Activated gamma-delta T cell treated with Interleukin-2 at 50 U/mL for 16 hours (primary cell): ENCODE measurements around the gene NDUFAF2.
"Not testable (repeated sequence)": the region's sequence is repeated elsewhere in the genome, so short reads cannot be mapped to it uniquely, and the experiment has no call there.

Experiments
- DNase-seq: peaks from one replicate; pipeline ENCODE4 v3.0.0-alpha.2; 2020

Gene NDUFAF2

DNA sequence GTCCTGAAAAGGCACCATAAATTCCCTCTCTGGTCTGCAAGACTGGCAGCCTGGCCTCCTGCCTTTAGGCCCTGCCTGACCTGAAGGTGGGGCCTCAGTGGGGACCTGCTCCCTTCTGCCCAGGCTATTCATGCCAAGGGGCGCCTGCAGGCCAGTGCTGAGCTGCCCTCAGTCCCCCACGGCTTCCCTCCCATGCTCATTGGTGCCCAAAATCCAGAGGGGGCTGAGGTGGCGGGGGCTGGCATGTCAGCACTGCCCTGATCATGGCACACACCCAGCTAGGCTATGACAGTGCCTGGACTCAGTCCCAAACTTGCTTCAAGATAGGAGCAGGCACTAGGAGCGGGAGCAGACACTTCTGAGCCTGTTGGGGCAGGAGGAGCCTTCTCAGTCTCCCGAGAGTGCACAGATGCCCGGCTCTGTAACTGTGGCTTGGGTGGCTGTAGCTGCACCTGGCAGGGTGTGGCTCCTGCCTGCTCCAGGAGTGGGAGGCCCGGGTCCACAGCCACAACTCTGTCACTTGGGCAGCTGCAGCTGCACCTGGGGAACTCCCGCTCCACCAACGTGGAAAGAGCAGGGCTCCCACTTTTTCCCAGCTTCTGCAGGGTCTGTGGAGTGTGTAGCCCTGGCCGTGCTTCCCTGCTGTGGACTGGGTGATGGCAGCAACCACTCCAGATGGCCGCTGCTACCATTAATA is 49.0 kb downstream of the NDUFAF2 start:
- no peak for DNase-seq

DNA sequence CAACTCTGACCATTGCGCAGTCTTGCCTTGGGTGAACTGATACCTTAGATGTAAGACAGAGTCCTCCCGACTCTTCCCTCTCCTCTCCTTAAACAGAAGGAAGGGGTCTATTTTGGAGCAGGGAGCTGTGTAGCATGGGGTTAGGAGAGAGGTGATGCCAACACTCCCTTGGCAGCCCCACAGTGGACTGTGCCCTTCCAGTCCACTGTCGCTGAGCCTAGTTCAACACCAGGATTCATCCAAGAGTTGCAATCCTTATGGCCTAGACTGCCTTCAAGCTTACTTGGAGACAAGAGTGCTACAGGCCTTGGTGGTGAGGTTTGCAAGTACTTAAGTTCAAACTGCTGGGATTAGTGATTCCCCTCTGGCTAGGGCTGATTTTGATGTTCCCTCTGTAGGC is 51.4 kb downstream of the NDUFAF2 start:
- DNase-seq, result no peak

DNA sequence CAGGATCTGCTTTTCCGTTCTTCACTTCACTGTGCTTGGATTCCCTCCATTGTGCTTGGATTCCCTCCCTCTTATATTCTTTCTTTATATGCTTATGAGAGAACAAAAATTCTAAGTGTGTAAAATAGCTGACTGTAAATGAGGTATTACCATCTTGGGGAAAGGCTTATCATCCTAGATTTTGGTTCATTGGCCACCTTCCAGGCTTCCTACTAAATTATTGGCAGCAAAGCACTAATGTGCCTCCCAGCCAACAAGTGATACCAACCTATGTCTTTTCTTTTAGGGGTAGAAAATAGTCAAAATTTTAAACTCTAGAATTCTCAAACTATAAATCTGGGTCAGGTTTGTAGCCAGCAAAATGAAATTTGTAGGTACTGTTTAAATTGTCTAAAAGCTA is 52.7 kb downstream of the NDUFAF2 start:
- no peak for DNase-seq

DNA sequence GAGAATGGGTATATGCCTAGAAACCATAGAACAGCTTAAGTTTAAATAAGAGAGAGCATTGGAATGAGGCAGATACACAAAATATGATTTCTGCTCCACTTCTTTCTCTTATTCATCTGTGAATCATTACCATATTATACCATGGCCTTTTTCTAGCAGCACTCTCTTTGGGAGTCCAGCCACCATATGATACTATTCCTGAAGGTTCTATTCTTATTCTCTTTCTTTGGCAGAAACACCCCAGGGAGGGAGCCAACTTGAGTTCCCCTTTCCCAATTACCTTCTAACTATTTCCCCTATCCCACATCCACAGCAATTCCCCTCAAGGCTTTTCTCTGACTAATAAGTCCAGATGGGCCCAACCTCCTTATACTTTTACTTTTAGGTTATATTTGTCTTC is 55.9 kb downstream of the NDUFAF2 start:
- no peak for DNase-seq

DNA sequence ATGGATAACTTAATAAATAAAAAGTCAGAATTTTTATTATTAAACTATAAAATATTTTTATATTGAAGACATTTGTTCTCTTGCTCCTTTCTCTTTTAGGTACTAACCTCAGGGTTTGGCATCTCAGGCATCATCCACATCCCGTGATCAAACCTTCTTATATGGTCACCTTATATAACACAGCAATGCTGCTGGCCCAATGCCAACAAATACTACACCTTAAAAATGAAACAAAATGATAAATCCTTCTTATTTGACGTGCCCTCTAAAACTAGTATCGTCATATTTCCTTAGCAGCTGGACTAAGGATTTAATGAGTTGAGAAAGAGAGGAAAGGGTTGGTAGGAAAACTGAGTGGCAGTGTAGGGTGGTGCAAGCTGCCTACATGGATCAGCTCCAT is 56.6 kb downstream of the NDUFAF2 start:
- DNase-seq, result no peak

DNA sequence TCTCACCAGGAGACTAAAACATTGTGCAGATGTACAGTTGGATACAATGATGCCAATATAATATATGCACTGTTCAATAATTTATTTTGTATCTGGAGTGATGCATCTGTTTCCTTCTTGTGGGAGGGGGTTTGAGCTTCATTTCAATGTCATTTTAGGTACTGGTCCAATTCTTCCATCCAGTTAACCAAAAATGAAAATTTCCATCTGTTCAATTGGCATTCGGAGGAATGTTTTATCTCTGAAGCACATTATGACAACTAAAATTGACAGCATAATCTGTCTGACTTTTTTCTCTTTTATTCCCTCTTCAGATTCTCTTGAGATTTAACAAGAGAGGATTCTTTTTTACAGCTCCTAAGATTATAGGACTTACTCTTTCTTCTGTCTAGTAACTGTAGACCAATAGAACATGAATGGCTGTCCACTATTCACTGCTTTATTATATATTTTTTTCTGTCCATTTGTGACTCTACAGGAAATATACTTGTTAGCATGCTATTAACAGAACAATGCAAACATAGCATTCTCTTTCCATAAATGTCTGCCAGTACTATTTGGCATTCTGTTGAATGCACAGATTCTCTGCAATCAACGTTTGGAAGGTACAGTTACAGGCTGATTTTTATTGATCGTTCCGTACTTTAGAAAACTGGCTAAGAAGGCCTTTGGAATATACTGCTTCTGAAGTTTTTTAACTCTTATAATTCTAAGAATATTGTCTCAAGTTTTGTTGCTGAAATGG is 57.8 kb downstream of the NDUFAF2 start:
- no peak for DNase-seq

DNA sequence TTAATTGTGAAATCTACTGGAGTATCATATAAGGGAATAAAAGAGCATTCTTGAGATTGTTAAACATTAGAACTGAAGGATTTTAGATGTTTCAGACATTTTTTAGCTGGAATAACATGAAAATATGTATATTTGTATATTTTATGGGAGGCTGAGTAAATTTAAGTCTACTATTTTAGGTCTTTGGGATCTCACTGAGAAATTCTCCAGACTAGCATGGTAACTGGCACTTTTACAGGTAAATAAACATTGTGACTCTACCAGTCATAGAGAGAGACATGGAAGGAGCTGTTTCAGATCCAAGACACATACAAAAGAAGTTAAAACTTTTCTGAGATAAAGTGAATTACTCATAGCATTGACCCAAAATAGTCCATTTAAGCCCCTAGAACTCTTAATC is 59.4 kb downstream of the NDUFAF2 start:
- no peak for DNase-seq

DNA sequence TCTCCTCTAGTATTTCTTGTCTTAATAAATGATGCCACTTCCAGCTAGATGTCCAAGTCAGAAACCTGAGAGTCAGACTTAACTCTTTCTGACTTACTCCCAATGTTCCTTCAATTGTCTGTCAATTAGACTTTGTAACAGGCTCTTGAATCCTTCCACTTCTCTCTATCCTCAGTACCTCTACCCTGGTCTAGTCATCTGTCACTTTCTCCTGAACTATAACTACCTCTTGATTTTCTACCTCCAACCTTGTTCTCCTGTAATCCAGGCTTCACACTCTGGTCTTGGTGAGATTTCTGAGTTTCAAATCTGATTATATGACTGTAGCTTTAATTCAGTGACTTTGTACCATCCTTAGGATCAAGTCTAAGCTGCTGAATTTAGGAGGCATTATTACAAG is 64.9 kb downstream of the NDUFAF2 start:
- DNase-seq, result no peak

DNA sequence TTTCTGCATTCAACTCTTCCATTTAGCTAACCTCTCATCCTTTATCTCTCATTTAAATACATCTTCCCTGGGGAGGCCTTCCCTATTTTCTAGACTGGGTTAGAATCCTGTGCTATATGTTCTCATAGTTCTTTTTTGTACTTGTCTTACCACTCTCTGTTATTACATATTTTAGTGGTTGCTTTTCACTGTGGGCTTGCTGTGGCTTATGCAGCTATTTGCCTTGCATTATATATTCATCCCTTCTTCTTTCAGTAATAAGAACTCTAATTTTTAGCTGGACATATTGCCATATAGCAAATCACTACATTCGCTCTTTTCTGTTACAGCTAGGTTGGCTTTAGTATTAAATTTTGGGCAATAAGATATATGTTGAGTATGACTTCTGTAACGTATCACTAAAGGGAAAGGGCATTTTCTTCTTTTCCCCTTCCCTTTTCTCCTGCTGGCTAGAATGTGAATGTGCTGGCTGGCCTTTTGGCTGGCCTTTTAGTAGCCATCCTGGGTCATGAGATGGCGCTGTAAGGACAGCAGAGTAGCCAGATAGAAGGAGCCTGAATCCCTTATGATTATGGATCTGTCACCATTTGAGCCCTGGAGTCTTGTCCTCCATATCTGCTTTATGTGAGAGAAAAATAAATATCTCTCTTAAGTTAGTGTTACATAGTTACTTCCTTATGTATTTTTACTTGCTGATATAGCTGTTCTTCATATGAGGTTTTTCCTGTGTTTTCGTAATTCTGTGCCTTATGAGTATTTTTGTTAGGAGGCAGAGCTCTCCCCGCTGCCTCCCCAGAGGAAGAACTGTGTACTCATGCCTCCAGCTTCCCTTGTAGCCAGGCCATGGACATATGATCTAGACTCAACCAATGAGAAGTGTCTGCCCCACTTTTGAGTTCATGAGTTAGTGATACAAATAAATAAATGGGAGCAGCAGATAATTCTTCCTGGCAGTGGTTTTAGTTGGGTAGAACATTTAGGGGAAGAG is 65.8 kb downstream of the NDUFAF2 start:
- DNase-seq, result no peak

DNA sequence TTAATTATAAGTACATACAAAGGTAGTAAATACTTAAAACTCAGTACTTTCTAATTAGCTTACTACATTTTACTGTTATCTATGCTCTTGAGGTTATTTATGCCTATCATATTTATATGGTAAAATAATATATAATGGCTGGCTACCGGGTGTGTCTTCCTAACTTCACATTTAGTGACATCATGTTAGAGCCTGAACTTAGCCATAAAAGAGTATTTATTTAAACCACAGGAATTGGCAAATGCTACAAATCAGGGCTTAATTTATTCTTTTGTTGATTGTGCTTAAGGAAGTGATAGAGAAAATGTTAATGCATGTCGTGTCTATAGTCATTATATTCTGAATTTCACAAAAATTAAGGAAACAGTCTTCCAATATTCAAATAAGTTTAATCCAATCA is 73.1 kb downstream of the NDUFAF2 start:
- no peak for DNase-seq

DNA sequence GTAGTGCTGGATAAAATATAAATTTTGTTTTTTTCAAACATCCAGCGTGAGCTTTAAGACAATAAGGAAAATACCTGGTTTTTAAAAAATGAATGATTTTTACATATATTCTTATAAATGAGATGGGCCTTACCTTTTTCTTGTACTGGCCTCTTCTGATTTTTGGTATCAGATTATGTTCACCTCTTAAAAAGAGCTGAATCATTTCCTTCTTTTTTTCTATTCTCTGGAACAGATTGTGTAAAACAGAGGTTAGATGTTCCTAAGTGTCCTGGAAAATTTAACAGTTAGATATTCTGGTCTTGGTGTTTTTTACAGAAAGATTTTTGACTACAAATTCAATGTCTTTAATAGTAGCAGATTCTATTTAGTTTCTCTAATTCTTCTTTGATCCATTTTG is 74.6 kb downstream of the NDUFAF2 start:
- DNase-seq, result no peak

DNA sequence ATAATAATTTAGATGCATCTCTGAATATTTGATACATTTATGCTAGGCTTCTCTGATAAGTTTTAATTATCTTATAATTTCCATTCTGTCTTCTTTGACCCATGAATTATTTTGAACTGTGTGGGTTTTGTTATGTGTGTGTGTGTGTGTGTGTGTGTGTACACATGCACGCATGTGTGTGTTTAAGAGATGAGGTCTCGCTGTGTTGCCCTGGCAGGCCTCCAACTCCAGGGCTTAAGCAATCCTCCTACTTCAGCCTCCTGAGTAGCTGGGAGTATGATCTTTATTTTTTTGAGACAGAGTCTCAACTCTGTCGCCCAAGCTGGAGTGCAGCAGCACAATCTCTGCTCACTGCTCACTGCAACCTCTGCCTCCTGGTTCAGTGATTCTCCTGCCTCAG is 75.4 kb downstream of the NDUFAF2 start:
- no peak for DNase-seq

DNA sequence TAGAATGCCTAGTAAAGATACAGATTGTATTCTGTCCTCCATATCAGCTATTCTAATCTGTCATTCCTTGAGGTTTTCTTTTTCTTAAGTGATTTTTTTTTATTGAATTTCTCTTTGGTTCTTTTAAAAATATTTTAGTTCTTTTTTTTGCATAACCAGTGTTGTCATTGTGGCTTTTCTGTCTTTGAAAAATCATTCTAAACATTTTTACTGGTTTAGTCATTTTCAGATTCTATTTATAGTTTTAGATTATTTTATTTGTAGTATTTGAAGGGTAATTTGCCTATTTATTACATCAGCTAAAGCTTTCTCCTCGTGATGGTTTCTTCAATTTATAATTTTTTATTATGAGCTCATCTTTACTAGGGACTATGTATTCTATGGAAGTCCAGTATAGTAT is 78.1 kb downstream of the NDUFAF2 start:
- no peak for DNase-seq

DNA sequence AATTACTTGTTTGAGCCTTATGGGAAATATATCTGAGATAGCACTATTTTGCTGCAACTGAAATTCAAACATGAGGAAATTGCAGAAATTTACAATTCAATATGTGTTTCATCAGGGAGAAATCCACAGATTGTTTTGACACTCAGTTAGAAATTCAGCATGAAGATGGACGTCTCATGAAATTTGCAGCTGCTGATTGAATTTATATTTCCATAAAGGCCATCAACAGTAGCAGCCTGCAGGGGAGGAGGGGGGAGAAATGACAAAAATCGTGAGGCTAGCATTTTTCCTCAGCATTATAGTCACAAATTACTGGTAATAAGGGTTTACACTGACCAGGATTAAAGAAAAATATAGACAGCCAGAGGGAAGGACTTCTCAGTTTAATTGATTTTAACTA is 81.0 kb downstream of the NDUFAF2 start:
- no peak for DNase-seq

DNA sequence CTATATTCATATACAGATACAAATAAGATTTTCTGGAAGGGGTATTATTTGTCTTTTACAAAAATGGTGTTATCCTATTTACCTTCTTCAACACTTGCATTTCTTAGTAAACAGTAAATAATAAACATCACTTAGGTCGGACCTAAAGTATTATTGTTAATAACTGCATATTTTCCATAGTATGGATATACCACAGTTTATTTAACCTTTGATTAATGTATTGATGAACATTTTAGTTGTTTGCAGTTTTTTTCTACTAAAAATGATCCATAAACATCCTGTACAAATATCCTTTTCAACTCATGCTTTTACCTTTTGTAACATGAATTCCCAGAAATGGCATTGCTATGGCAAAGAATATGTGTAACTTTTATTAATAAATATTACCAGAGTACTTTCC is 83.4 kb downstream of the NDUFAF2 start:
- no peak for DNase-seq

DNA sequence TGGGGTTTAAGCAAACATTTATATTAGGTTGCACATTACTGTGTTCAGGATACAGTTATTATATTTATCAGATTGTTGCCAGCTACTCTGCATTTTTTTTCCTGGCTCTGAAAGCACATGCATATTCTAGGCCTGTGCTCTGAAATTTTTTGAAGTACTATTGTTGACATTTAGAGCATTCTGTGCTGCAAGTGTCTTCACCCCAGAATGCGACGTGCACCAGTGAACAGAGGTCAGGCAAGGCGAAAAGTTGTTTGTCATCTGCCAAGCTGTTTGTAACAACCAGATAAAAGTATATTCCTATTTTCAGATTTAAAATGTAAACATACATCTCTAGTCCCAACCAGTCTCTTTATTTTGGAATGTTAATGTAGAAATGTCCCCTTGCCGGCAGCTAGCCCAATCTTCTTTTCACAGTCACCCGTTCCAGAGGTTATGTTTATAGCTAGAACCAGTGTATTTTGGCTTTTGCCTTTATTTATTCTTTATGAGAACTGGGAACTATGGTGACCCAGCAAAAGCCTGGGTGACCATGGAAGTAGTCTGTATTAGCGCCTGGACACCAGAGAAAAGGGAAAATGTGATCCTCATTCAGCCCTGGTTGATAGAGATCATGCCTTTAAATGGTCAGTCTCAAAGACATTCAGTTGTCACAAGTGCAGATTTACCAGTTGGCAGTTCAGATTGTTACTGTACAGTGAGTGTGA is 84.6 kb downstream of the NDUFAF2 start:
- DNase-seq, result no peak

DNA sequence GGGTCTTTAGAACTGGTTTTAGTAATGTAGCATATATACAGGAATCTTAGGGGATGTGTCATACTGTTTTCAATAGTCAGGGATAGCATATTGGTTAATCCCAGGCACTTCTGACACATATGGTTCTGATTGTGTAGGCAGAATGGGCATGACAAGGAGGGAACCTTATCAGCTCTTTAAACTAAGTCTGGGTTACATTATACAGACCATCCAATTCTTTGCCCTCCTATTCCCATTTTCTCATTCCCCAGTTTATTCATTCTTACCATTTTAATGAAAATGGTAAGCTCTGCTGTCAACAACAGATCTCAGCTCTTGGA is 85.1 kb downstream of the NDUFAF2 start:
- no peak for DNase-seq

DNA sequence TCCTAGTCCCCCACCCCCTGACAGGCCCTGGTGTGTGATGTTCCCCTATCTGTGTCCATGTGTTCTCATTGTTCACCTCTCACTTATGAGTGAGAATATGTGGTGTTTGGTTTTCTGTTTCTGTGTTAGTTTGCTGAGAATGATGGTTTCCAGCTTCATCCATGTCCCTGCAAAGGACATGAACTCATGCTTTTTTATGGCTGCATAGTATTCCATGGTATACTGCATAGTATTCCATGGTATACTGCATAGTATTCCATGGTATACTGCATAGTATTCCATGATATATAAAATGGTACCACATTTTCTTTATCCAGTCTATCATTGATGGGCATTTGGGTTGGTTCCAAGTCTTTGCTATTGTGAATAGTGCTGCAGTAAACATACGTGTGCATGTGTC is 86.3 kb downstream of the NDUFAF2 start:
- not testable (repeated sequence) for DNase-seq

DNA sequence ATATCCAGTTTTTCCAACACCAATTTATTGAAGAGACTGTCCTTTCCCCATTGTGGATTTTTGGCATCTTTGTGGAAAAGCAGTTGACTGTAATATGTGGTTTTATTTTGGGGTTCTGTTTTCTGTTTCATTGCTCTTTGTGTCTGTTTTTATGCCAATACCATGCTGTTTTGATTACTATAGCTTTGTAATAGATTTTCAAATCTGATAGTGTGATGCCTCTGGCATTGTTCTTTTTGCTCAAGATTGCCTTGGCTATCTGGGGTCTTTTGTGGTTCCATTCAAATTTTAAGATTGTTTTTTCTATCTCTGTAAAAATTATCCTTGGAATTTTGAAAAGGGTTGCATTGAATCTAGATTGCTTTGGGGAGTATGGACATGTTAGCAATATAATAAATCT is 99.5 kb downstream of the NDUFAF2 start:
- no peak for DNase-seq

DNA sequence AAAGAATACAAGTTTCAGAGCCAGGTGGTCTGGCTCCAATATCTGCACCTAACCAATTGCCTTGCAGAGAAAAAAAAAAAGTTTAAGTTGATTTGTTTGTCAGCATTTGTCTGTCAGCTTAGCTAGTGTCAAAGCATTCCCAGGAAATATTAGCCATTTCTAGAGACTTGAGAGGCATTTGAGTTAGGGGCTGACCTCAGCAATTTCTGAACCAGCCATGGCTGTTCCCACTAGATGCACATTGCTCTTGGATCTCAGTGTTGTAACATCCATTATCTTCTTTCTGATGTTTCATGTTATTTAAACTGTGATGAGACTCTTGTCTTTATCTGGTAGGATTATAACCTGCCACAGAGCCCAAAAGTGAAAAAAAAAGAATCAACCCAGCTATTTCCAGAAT is 102.3 kb downstream of the NDUFAF2 start:
- DNase-seq, result no peak

DNA sequence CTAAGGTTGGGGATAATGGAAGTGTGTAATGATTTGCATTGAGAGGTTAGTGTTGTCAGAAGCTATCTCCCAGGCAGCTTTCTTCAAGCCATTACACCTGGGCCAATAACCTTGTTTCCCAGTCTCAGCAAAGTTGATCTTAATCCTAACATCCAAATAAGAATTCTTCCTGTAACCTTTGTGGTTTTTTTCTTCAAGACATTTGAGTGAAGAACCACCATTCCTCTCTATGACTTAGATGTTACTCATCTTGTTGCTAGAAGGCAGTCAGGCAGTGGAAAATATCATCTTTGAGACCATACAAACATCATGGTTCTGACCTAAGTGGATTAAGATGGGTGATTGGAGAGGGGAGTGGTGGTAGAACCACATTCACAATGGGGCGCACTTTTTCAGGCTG is 103.5 kb downstream of the NDUFAF2 start:
- no peak for DNase-seq

DNA sequence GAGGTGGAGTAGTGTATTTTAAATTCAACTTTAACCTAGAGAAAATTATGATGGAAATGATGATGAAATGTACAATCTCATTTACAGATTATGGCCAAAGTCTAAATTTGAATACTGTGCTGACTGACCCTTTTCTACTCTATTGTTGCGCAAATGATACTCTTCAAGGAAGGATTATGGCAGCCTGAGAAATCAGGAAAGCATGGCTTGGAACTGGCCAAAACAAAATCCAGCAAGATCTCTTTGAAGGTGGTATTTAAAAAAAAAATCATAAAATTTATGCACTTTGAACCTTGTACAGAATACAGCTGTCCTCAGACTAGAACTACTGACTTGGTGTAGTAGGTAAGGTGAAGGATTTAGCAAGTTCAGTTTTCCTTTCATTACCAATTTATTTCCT is 105.3 kb downstream of the NDUFAF2 start:
- DNase-seq, result no peak

DNA sequence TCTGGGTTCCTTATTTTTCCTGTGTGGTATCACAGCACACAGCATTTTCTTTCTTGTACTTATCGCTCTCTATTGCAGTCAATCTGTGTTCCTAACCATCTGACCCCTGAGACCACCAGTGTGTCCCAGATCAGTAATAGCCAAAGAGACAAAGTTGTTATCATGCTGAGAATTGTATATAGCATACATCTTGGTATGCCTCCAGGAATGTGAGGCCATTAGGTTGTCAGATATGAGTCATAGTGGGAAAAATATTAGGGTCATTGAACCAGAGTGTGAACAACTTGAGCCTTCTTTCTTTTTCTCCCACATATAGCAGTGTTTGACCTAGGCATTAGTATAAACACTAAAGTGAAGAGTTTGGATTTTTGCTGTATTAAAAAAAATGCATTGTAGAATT is 106.3 kb downstream of the NDUFAF2 start:
- DNase-seq, result no peak
